Natural killer cell (primary cell): ENCODE data around the gene ZSCAN2. TPM values are rescaled to one million over a fixed set of nuclear protein-coding genes. Genes with fewer than 3 reads are reported as not detected.
"Not testable (repeated sequence)": the region's sequence is repeated elsewhere in the genome, so short reads cannot be mapped to it uniquely, and the experiment has no call there.

Experiments used
- ATAC-seq, 3 donors: fragments of 150-1000 bp in 2 of 3; fragments of 200-7000 bp in 1 of 3; cut with Tn5 transposase; 1 replicate in 1 of 3; 2 replicates in 2 of 3; pipeline ENCODE4 v1.10.0; 2021; ENCODE audit warnings: mild to moderate bottlenecking in 2 of 3, moderate library complexity in 2 of 3
- DNase-seq, 2 donors: peaks; one replicate each; pipeline versions ENCODE4 v3.0.0 to v3.0.0-alpha.2; 2013 to 2021; ENCODE audit warnings: mixed read lengths in 1 of 2
- H3K27ac ChIP-seq: one replicate; pipeline ENCODE4 v1.5.1; 2013; ENCODE audit warnings: mild to moderate bottlenecking, low read length
- H3K27me3 ChIP-seq: one replicate; pipeline ENCODE4 v1.6.1; 2013; ENCODE audit warnings: low read length; ENCODE audit not compliant: control insufficient read depth, insufficient read depth
- H3K36me3 ChIP-seq: one replicate; pipeline ENCODE4 v1.6.1; 2013; ENCODE audit warnings: low read length; ENCODE audit not compliant: control insufficient read depth, insufficient read depth
- H3K4me1 ChIP-seq: one replicate; pipeline ENCODE4 v1.6.1; 2013; ENCODE audit warnings: low read length; ENCODE audit not compliant: control insufficient read depth, insufficient read depth
- H3K4me3 ChIP-seq: one replicate; pipeline ENCODE4 v1.5.1; 2013; ENCODE audit warnings: low read length
- H3K9me3 ChIP-seq: one replicate; pipeline ENCODE4 v1.6.1; 2013; ENCODE audit warnings: low read length; ENCODE audit not compliant: control insufficient read depth, insufficient read depth
- H3K27ac Mint-ChIP-seq, 2 donors: one replicate each; pipeline ENCODE4 v1.8.0; 2022; ENCODE audit warnings: mild to moderate bottlenecking in 2 of 2, mixed read lengths in 2 of 2, moderate library complexity in 1 of 2
- H3K27me3 Mint-ChIP-seq, 2 donors: one replicate each; pipeline ENCODE4 v1.8.0; 2022; ENCODE audit warnings: low read depth in 2 of 2, mixed read lengths in 2 of 2
- H3K36me3 Mint-ChIP-seq: one replicate; pipeline ENCODE4 v1.8.0; 2022; ENCODE audit warnings: mixed read lengths
- H3K4me1 Mint-ChIP-seq, 2 donors: one replicate each; pipeline ENCODE4 v1.8.0; 2022; ENCODE audit warnings: mixed read lengths in 2 of 2
- H3K4me3 Mint-ChIP-seq: one replicate; pipeline ENCODE4 v1.8.0; 2022; ENCODE audit warnings: mild to moderate bottlenecking, moderate library complexity, mixed read lengths
- H3K9me3 Mint-ChIP-seq, 2 donors: one replicate each; pipeline ENCODE4 v1.8.0; 2022; ENCODE audit warnings: mixed read lengths in 2 of 2
- WGBS: methylation state at CpG from one replicate; pipeline ENCODE4 v1.1.7; 2013; ENCODE audit warnings: missing lambda C conversion rate; ENCODE audit not compliant: insufficient coverage; 5-methylcytosine and 5-hydroxymethylcytosine counted together
- intact Hi-C: fragments of 100-400 bp; cut with micrococcal nuclease; formaldehyde crosslinking; loops from one replicate; pipeline ENCODE4 v1.14.2; 2022
- total RNA-seq, 4 donors: library from RNA; stranded (reverse); fragments of 120-200 nt in 1 of 4; gene quantifications; one replicate each; pipeline versions ENCODE4 v1.2.3 to v1.2.4, GENCODE V29; 2013 to 2022
- TF ChIP-seq, protein P1 (sequence below): fragments of 200-600 bp; IDR thresholded peaks from one replicate; pipeline ENCODE4 v1.8.0; 2022; ENCODE audit warnings: antibody characterized with exemption

ZSCAN2 gene
- total RNA-seq, 3 donors from 2014 or later (not counting 1 experiment from before 2014, with no cell fraction given): 5.0 to 8.3 (median 5.5) TPM

DNA sequence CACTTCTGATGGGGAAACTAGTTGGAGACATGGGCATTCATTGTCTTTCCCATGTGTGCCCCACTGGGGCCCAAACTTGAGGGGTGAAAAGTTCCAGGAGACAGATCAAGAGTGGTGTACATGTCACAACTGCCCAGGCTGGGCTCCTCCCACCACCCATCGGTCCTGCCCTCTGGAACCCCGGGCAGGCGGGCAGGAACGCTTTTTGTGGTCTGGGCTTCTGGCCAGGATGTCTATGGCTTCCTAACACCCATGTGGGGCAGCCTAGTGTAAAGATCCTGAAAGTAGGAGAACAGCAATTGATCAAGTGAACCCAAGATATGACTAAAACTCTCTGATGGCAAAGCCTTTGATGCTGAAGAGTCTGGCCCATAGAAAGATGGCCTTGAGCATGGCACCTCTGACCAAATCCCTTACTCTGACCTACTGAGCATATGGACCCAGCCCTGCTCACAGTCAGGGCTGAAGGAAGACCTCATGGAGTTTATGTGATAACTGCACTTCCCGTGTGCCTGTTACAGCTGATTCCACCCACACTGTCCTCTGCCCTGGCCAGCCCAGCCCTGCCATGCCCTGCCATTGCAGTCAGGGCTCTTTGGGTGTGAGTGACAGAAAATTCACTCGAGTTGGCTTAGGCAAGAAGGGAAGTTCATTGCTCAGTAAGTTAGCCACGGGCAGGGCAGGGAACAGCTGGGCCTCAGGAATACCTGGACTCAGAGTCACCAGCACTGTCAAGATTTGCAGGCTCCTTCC, 19.0 kb upstream of the ZSCAN2 start:
- not testable (repeated sequence) for H3K9me3 Mint-ChIP-seq, H3K4me3 Mint-ChIP-seq, H3K9me3 ChIP-seq, H3K36me3 ChIP-seq, DNase-seq, H3K27ac ChIP-seq, H3K4me3 ChIP-seq, H3K27me3 ChIP-seq, ATAC-seq, H3K36me3 Mint-ChIP-seq, H3K27me3 Mint-ChIP-seq
- peaks cover 16% of the 10 kb centered on the region for H3K4me1 ChIP-seq
- WGBS: 44% methylated on average over 5 of the region's 7 CpGs
- peaks cover 14 to 24% of the 10 kb centered on the region in 2 donors for H3K4me1 Mint-ChIP-seq
- peak overlapping the region in 1 of 2 donors; percentile 49 for H3K27ac Mint-ChIP-seq
- intact Hi-C loops: loop anchor here (10.0 kb wide), 1 partner anchor 463 kb away; no protein-coding TSS in a partner anchor

DNA sequence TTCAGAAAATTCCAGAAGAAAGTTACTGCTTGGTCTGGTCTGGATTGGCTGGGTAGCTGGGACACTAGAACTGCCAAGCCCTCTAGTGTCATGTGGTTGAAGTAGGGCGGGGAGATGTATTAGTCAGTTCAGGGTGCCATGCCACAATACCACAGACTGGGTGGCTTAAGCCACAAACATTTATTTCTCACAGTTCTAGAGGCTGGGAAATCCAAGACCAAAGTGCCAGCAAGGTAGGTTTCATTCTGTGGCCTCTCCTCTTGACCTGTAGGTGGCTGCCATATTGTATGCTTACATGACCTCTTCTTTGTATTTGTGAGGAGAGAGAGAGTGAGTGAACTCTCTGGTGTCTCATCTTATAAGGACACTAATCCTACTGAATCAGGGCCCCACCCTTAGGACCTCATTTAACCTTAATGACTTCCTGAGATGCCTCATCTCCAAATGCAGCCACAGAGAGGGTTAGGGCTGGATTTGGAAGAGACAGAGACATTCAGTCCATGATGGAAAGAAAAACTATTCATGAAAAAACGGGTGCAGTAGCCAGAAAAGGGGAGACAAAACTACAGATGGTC, 18.1 kb upstream of the ZSCAN2 start:
- no peak overlapping the region for H3K4me3 ChIP-seq
- Mint-ChIP-seq H3K27ac (peak overlapping the region; percentile 49 to 50), H3K4me3 (peak overlapping the region; percentile 42), H3K36me3 (peaks cover 8% of the 10 kb centered on the region), H3K4me1 (peaks cover 14 to 24% of the 10 kb centered on the region in 2 donors), H3K27me3 (peaks cover 7 to 8% of the 10 kb centered on the region in 2 donors), H3K9me3 (peaks cover 2 to 9% of the 10 kb centered on the region in 2 donors)
- WGBS: 64% methylated on average over 2 of the region's 2 CpGs
- H3K4me1 ChIP-seq: peaks cover 16% of the 10 kb centered on the region
- H3K27ac ChIP-seq: no peak overlapping the region
- H3K36me3 ChIP-seq: no peaks in the 10 kb centered on the region
- peak in 2 of 3 donors; percentile 46 to 87 for ATAC-seq
- no peaks in the 10 kb centered on the region for H3K27me3 ChIP-seq
- H3K9me3 ChIP-seq: peaks cover 7% of the 10 kb centered on the region
- intact Hi-C loops: loop anchor here (10.0 kb wide), 1 partner anchor 462 kb away; no protein-coding TSS in a partner anchor
- TF ChIP-seq, protein P1, sequence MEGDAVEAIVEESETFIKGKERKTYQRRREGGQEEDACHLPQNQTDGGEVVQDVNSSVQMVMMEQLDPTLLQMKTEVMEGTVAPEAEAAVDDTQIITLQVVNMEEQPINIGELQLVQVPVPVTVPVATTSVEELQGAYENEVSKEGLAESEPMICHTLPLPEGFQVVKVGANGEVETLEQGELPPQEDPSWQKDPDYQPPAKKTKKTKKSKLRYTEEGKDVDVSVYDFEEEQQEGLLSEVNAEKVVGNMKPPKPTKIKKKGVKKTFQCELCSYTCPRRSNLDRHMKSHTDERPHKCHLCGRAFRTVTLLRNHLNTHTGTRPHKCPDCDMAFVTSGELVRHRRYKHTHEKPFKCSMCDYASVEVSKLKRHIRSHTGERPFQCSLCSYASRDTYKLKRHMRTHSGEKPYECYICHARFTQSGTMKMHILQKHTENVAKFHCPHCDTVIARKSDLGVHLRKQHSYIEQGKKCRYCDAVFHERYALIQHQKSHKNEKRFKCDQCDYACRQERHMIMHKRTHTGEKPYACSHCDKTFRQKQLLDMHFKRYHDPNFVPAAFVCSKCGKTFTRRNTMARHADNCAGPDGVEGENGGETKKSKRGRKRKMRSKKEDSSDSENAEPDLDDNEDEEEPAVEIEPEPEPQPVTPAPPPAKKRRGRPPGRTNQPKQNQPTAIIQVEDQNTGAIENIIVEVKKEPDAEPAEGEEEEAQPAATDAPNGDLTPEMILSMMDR: no peak
- DNase-seq: no peak

DNA sequence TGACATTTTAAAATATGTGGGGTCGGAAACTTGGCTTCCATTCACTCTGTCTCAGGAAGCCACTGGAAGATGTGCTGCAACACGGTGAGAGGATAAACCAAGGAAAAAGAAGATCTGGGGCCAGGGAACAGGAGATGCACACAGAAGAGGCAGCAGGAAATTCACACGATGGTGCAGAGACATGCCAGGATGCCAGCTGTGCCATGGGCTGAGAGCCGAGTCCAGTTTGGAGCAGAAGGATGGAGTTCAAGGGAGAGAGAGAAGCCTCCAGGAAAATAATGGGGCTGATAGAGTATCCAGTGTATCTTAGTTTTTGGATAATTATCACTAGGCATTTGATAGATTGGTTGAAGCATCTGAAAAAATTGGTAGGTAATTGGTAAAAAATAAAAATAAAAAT, 16.9 kb upstream of the ZSCAN2 start:
- H3K4me3 ChIP-seq, ATAC-seq, H3K4me3 Mint-ChIP-seq, H3K27ac Mint-ChIP-seq, H3K9me3 Mint-ChIP-seq, H3K36me3 ChIP-seq, H3K27ac ChIP-seq, H3K36me3 Mint-ChIP-seq, H3K9me3 ChIP-seq, H3K27me3 ChIP-seq, DNase-seq: not testable (repeated sequence)
- intact Hi-C loops: loop anchor here (10.0 kb wide), 1 partner anchor 461 kb away; no protein-coding TSS in a partner anchor
- H3K4me1 Mint-ChIP-seq: peaks cover 14 to 29% of the 10 kb centered on the region in 2 donors
- peaks cover 22% of the 10 kb centered on the region for H3K4me1 ChIP-seq
- 76% methylated on average over 4 of the region's 4 CpGs for WGBS
- peaks cover 7 to 11% of the 10 kb centered on the region in 2 donors for H3K27me3 Mint-ChIP-seq

DNA sequence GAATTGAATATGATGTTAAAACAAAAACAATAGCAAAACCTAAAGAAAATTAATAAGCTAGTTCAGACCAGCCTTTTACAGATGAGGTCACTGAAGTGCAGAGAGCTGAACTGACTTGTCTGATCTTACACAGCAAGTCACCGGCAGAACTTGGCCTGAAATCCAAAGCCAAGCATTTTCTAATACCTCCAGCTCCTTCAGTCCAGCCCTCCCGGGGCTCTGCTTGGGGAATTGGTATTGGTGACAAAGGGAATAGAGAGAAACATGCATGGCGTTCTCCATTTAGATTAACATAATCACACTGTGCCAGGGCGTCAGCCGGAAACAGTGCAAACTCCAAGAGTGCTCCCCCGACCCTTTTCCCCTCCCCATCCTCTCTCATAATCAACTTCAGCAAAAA, 14.1 kb upstream of the ZSCAN2 start:
- Histone ChIP-seq H3K4me3 (no peak overlapping the region), H3K27me3 (no peaks in the 10 kb centered on the region), H3K9me3 (peaks cover 7% of the 10 kb centered on the region), H3K36me3 (no peaks in the 10 kb centered on the region), H3K27ac (no peak overlapping the region), H3K4me1 (peaks cover 22% of the 10 kb centered on the region)
- intact Hi-C loops: loop anchor here (10.0 kb wide), 1 partner anchor 458 kb away; no protein-coding TSS in a partner anchor
- ATAC-seq (no peak), DNase-seq (no peak)
- WGBS: 96% methylated on average over 4 of the region's 6 CpGs
- peaks cover 0 to 11% of the 10 kb centered on the region in 2 donors for H3K27me3 Mint-ChIP-seq
- peaks cover 8% of the 10 kb centered on the region for H3K36me3 Mint-ChIP-seq
- H3K9me3 Mint-ChIP-seq: peaks cover 2 to 9% of the 10 kb centered on the region in 2 donors
- H3K27ac Mint-ChIP-seq: no peak overlapping the region
- H3K4me3 Mint-ChIP-seq: no peak overlapping the region
- TF ChIP-seq, protein P1: no peak
- H3K4me1 Mint-ChIP-seq: peaks cover 13 to 28% of the 10 kb centered on the region in 2 donors
